ENCODE measurements around the gene ZKSCAN7. TPM values are rescaled to one million over a fixed set of nuclear protein-coding genes. Genes with fewer than 3 reads are reported as not detected.
"Not testable (repeated sequence)": the region's sequence is repeated elsewhere in the genome, so short reads cannot be mapped to it uniquely, and the experiment has no call there.

ZKSCAN7 gene
- total and polyA plus RNA-seq, 2 experiments from 2014 or later, result 6.0 to 9.9 TPM

GRCh38 chr3:44530911-44531310 lies 24.1 kb upstream of the ZKSCAN7 start:
- no peaks in the 10 kb centered on the region for H4K20me1 ChIP-seq (ENCODE audit: insufficient read depth, poor library complexity, severe bottlenecking)
- TF ChIP-seq EZH2 (IDR thresholded peaks at IDR 0.05; ENCODE audit: borderline replicate concordance) (no peak), CTCF (IDR thresholded peaks at IDR 0.05; ENCODE audit: poor library complexity) (no peak), EZH2phosphoT487 (IDR thresholded peaks at IDR 0.05; ENCODE audit: low read depth, severe bottlenecking, unreplicated experiment) (no peak)
- no peak overlapping the region for H2AFZ ChIP-seq
- H3K9me3 ChIP-seq (ENCODE audit: low read depth), result no peaks in the 10 kb centered on the region
- WGBS (ENCODE audit: low lambda C conversion rate, missing lambda C conversion rate), result 43% methylated on average over 2 of the region's 2 CpGs
- H3K27ac ChIP-seq, result peak overlapping the region; percentile 56
- peak; percentile 10 for DNase-seq (ENCODE audit: low spot score)
- no peaks in the 10 kb centered on the region for H3K27me3 ChIP-seq
- no peak overlapping the region for H3K4me2 ChIP-seq
- no peak overlapping the region for H3K4me3 ChIP-seq
- no peaks in the 10 kb centered on the region for H3K9me2 ChIP-seq (replicated peaks; ENCODE audit: insufficient read depth)
- no peaks in the 10 kb centered on the region for H3K36me3 ChIP-seq (replicated peaks; ENCODE audit: insufficient read depth, low read depth)
- H3K79me2 ChIP-seq, result no peaks in the 10 kb centered on the region
- peaks cover 4% of the 10 kb centered on the region for H3K4me1 ChIP-seq (ENCODE audit: insufficient read depth)

GRCh38 chr3:44534659-44535058 lies 20.3 kb upstream of the ZKSCAN7 start:
- not testable (repeated sequence) for H3K4me3 ChIP-seq; H3K36me3 ChIP-seq (replicated peaks; ENCODE audit: insufficient read depth, low read depth); H3K4me2 ChIP-seq; H3K27ac ChIP-seq; H2AFZ ChIP-seq; H3K4me1 ChIP-seq (ENCODE audit: insufficient read depth); H3K79me2 ChIP-seq; H3K9me2 ChIP-seq (replicated peaks; ENCODE audit: insufficient read depth); H4K20me1 ChIP-seq (ENCODE audit: insufficient read depth, poor library complexity, severe bottlenecking); H3K9me3 ChIP-seq (ENCODE audit: low read depth)
- peak; percentile 30 for DNase-seq (ENCODE audit: low spot score)
- H3K27me3 ChIP-seq, result peaks cover 20% of the 10 kb centered on the region
- 26% methylated on average over 4 of the region's 4 CpGs for WGBS (ENCODE audit: low lambda C conversion rate, missing lambda C conversion rate)

GRCh38 chr3:44535364-44535763 lies 19.6 kb upstream of the ZKSCAN7 start:
- H2AFZ ChIP-seq, result no peak overlapping the region
- no peaks in the 10 kb centered on the region for H3K9me2 ChIP-seq (replicated peaks; ENCODE audit: insufficient read depth)
- no peaks in the 10 kb centered on the region for H4K20me1 ChIP-seq (ENCODE audit: insufficient read depth, poor library complexity, severe bottlenecking)
- H3K4me2 ChIP-seq, result no peak overlapping the region
- no peak overlapping the region for H3K4me3 ChIP-seq
- WGBS (ENCODE audit: low lambda C conversion rate, missing lambda C conversion rate), result 50% methylated on average over 1 of the region's 1 CpG
- no peaks in the 10 kb centered on the region for H3K79me2 ChIP-seq
- no peak overlapping the region for H3K27ac ChIP-seq
- H3K36me3 ChIP-seq (replicated peaks; ENCODE audit: insufficient read depth, low read depth), result no peaks in the 10 kb centered on the region
- DNase-seq (ENCODE audit: low spot score), result no peak
- H3K9me3 ChIP-seq (ENCODE audit: low read depth), result no peaks in the 10 kb centered on the region
- H3K27me3 ChIP-seq, result peaks cover 24% of the 10 kb centered on the region
- TF ChIP-seq EZH2phosphoT487 (IDR thresholded peaks at IDR 0.05; ENCODE audit: low read depth, severe bottlenecking, unreplicated experiment), result no peak
- TF ChIP-seq CTCF (IDR thresholded peaks at IDR 0.05; ENCODE audit: poor library complexity), result no peak
- TF ChIP-seq EZH2 (IDR thresholded peaks at IDR 0.05; ENCODE audit: borderline replicate concordance), result no peak
- H3K4me1 ChIP-seq (ENCODE audit: insufficient read depth), result peaks cover 4% of the 10 kb centered on the region

- H4K20me1 ChIP-seq (ENCODE audit: insufficient read depth, poor library complexity, severe bottlenecking); DNase-seq (ENCODE audit: low spot score); H3K9me3 ChIP-seq (ENCODE audit: low read depth); H3K4me3 ChIP-seq; H3K27me3 ChIP-seq; H3K27ac ChIP-seq; H3K36me3 ChIP-seq (replicated peaks; ENCODE audit: insufficient read depth, low read depth); H3K9me2 ChIP-seq (replicated peaks; ENCODE audit: insufficient read depth); H3K4me1 ChIP-seq (ENCODE audit: insufficient read depth); H3K4me2 ChIP-seq; H3K79me2 ChIP-seq; H2AFZ ChIP-seq: not testable (repeated sequence)
- 28% methylated on average over 1 of the region's 1 CpG for WGBS (ENCODE audit: low lambda C conversion rate, missing lambda C conversion rate)
These were observed 10.2 kb upstream of the ZKSCAN7 start for GRCh38 chr3:44544811-44545210.

GRCh38 chr3:44555723-44556122 lies 730 bp downstream of the ZKSCAN7 start:
- H3K9me3 ChIP-seq (ENCODE audit: low read depth), result no peaks in the 10 kb centered on the region
- H3K27ac ChIP-seq, result peak overlapping the region; percentile 84
- H3K9me2 ChIP-seq (replicated peaks; ENCODE audit: insufficient read depth), result no peaks in the 10 kb centered on the region
- H3K79me2 ChIP-seq, result peaks cover 27% of the 10 kb centered on the region
- no peaks in the 10 kb centered on the region for H3K36me3 ChIP-seq (replicated peaks; ENCODE audit: insufficient read depth, low read depth)
- peaks cover 10% of the 10 kb centered on the region for H3K4me1 ChIP-seq (ENCODE audit: insufficient read depth)
- H3K4me2 ChIP-seq, result peak overlapping the region; percentile 83
- H2AFZ ChIP-seq, result peak overlapping the region; percentile 87
- peak overlapping the region; percentile 67 for H3K4me3 ChIP-seq
- peaks cover 10% of the 10 kb centered on the region for H3K27me3 ChIP-seq
- no peak for TF ChIP-seq CTCF (IDR thresholded peaks at IDR 0.05; ENCODE audit: poor library complexity)
- no peak for TF ChIP-seq EZH2phosphoT487 (IDR thresholded peaks at IDR 0.05; ENCODE audit: low read depth, severe bottlenecking, unreplicated experiment)
- TF ChIP-seq EZH2 (IDR thresholded peaks at IDR 0.05; ENCODE audit: borderline replicate concordance), result no peak
- DNase-seq (ENCODE audit: low spot score), result no peak
- H4K20me1 ChIP-seq (ENCODE audit: insufficient read depth, poor library complexity, severe bottlenecking), result no peaks in the 10 kb centered on the region
- WGBS (ENCODE audit: low lambda C conversion rate, missing lambda C conversion rate), result 13% methylated on average over 5 of the region's 5 CpGs
